Coronary artery (tissue), 2 donors: ENCODE results near the gene PLPPR2.

Source experiments
- DNase-seq: peaks from one replicate; pipeline ENCODE4 v3.0.0-alpha.2; 2017; ENCODE audit warnings: low spot score
- H3K27ac ChIP-seq, 2 donors: fragments of 200-600 bp; sonication (generic); one replicate each; pipeline ENCODE4 v1.5.1; 2016 to 2019
- H3K4me3 ChIP-seq: fragments of 200-600 bp; sonication (generic); 2 replicates; pipeline ENCODE4 v1.5.1; 2016; ENCODE audit warnings: mild to moderate bottlenecking, moderate library complexity
- TF ChIP-seq, protein P1 (sequence below): fragments of 200-600 bp; sonication (generic); IDR thresholded peaks from one replicate; pipeline ENCODE4 v1.5.1; 2019; ENCODE audit warnings: antibody characterized with exemption

PLPPR2 gene

DNA sequence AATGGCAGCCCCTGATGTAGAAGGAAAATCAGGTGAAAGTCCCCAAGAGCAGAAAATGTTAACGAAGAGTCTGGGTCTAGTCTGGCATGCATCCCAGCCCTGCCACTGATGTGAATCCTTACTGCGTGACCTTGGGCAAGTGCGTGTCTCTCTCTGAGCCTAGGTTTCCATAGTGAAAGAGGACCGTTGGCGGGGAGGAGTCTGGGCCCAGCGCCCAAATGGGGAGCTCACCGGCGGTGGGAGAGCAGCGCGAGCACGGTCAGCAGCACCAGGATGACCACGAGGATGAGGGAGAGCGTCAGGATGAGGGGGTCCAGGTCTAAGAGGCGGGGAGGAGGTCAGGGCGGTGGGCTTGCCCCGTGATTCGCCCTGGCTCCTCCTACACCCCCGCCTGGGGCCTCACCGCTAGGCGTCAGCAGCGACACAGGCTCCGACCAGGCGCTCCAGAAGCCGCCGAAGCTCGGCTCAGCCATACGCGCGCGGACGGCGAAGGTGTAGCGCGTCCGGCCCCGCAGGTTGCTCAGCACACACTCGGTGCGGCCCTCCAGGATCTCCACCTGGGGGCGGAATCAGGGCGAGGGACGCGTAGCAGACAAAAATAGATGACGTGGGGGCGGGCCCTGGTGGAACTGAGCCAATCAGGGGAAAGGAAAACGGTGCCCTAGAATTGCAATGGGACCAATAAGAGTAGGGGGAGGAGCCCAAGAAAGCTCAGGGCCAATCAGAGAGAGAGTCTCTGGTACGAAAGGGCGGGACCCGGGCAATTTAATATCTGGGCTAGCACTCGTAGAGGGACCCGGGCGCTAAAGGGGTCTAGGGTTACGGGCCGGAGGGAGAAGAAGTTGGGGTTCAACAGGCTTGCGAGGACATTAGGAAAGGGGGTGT is 25.7 kb downstream of the PLPPR2 start:
- TF ChIP-seq, protein P1, sequence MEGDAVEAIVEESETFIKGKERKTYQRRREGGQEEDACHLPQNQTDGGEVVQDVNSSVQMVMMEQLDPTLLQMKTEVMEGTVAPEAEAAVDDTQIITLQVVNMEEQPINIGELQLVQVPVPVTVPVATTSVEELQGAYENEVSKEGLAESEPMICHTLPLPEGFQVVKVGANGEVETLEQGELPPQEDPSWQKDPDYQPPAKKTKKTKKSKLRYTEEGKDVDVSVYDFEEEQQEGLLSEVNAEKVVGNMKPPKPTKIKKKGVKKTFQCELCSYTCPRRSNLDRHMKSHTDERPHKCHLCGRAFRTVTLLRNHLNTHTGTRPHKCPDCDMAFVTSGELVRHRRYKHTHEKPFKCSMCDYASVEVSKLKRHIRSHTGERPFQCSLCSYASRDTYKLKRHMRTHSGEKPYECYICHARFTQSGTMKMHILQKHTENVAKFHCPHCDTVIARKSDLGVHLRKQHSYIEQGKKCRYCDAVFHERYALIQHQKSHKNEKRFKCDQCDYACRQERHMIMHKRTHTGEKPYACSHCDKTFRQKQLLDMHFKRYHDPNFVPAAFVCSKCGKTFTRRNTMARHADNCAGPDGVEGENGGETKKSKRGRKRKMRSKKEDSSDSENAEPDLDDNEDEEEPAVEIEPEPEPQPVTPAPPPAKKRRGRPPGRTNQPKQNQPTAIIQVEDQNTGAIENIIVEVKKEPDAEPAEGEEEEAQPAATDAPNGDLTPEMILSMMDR, result peak; percentile 71
- H3K4me3 ChIP-seq, result peak overlapping the region; percentile 90
- H3K27ac ChIP-seq, result peak overlapping the region; percentile 70 to 95
- peak; percentile 97 for DNase-seq

DNA sequence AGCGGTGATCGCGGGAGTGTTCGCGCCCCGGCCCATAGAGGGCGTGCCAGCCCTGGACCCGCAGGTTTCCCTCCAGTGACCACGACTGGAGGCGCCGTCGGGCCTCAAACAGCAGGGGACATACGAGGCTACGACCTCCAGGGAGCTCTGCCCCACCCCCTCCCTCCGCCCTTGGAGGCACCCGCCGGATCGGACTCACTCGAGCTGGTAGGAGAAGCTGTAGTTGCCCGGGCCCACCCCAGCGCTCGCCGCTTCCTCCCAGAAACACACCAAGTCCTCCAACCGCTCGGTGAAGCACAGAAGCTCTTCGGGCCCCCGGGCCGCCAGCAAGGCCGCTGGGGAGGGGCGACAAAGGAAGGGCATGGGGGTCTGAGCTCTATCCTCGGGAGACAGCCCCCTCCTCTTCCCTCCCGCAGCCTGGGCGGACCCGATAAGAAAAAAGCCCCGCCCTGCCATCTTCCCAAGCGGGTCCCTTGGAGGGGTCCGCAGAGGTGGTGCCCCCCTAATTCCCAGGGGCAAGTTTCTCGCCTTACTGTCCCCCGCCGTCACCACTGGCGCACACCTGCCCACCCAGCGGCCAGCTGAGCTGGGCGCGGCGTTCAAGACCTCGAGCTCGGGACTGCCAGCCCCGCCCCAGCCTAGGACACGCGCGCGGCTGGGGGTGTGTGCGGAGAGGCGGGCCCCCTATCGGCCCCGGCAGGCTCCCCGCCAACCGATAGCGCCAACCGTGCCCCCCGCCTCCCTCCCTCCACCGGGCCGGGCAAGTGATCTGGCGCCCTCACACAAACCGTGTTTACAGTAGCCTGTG is 27.9 kb downstream of the PLPPR2 start:
- peak; percentile 79 for DNase-seq
- TF ChIP-seq, protein P1, result no peak
- Histone ChIP-seq H3K27ac (peak overlapping the region in 1 of 2 donors; percentile 41), H3K4me3 (peak overlapping the region; percentile 65)

GRCh38 chr19:11383706-11384048 is 28.4 kb downstream of the PLPPR2 start:
- DNase-seq, result no peak
- Histone ChIP-seq H3K4me3 (peak overlapping the region; percentile 65), H3K27ac (peak overlapping the region in 1 of 2 donors; percentile 41)
- TF ChIP-seq, protein P1, result no peak

GRCh38 chr19:11384778-11385129 is 29.5 kb downstream of the PLPPR2 start:
- TF ChIP-seq, protein P1, result no peak
- Histone ChIP-seq H3K27ac (no peak overlapping the region), H3K4me3 (no peak overlapping the region)
- no peak for DNase-seq

DNA sequence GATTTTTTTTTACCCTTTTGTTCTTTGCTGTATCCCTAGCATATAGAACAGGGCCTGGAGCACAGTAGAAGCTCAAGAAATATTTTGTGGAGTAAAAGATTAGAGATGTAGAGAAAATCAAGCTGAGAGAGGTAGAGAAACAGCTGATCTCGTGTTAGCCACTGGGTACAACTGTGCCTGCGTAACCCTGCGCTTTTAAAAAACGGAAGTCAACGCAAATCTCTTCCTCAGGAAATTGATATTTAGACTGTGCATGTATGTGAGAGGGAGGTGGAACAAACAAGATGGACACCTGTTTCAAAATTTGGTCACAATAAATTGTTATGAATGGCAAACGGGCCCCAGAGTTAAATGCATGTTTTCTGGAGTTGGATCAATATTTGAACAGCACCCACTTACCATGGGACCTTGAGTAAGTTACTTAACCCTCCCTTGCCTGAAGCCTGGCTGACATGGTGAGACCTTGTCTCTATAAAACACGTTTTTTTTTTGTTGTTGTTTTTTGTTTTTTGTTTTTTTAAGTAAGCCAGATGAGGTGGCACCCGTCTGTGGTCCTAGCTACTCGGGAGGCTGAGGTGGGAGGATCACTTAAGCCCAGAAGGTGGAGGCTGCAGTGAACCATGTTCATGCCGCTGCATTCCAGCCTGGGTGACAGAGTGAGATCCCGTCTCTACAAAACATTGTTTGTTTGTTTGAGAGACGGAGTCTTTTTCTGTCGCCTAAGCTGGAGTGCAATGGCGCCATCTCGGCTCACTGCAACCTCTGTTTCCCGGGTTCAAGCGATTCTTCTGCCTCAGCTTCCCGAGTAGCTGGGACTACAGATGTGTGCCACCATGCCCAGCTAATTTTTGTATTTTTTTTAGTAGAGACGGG is 32.2 kb downstream of the PLPPR2 start:
- TF ChIP-seq, protein P1, result no peak
- no peak for DNase-seq
- H3K27ac ChIP-seq, result no peak overlapping the region
- H3K4me3 ChIP-seq, result no peak overlapping the region

GRCh38 chr19:11390359-11390758 is 35.1 kb downstream of the PLPPR2 start:
- TF ChIP-seq, protein P1, result no peak
- DNase-seq, result no peak

More at GRCh38 chr19:11390359-11390758, 35.1 kb downstream of the PLPPR2 start:
- no peak overlapping the region for H3K27ac ChIP-seq
- H3K4me3 ChIP-seq, result no peak overlapping the region
